Endodermal cell (in vitro differentiated cells): ENCODE results near the gene TTLL11. TPM values are rescaled to one million over a fixed set of nuclear protein-coding genes. Genes with fewer than 3 reads are reported as not detected.

Source experiments
- DNase-seq: peaks from one replicate; pipeline ENCODE4 v3.0.0-alpha.2; 2017
- H3K27ac ChIP-seq: 2 replicates; pipeline ENCODE4 v1.5.1; 2013; ENCODE audit warnings: mild to moderate bottlenecking, low read depth, low read length, moderate library complexity
- H3K27me3 ChIP-seq: 2 replicates; pipeline ENCODE4 v1.6.1; 2013; ENCODE audit warnings: mild to moderate bottlenecking, low read length, moderate library complexity; ENCODE audit not compliant: insufficient read depth, control insufficient read depth, poor library complexity, severe bottlenecking
- H3K36me3 ChIP-seq: 2 replicates; pipeline ENCODE4 v1.7.0; 2013; ENCODE audit warnings: mild to moderate bottlenecking, low read length, moderate library complexity; ENCODE audit not compliant: control insufficient read depth, insufficient read depth
- H3K4me1 ChIP-seq: one replicate; pipeline ENCODE4 v1.7.0; 2013; ENCODE audit warnings: low read length; ENCODE audit not compliant: control insufficient read depth, insufficient read depth
- H3K4me3 ChIP-seq: 2 replicates; pipeline ENCODE4 v1.5.1; 2013; ENCODE audit warnings: mild to moderate bottlenecking, low read length, moderate library complexity
- H3K9ac ChIP-seq: 2 replicates; pipeline ENCODE4 v1.6.1; 2013; ENCODE audit warnings: mild to moderate bottlenecking, low read length, moderate library complexity; ENCODE audit not compliant: poor library complexity, severe bottlenecking; ENCODE audit errors: extremely low read depth
- H3K9me3 ChIP-seq: 2 replicates; pipeline ENCODE4 v1.6.1; 2013; ENCODE audit warnings: mild to moderate bottlenecking, low read length, moderate library complexity; ENCODE audit not compliant: control insufficient read depth
- H3K27ac Mint-ChIP-seq: 2 replicates; pipeline ENCODE4 v1.8.0; 2020; ENCODE audit warnings: mixed read lengths
- H3K27me3 Mint-ChIP-seq: 2 replicates; pipeline ENCODE4 v1.8.0; 2021; ENCODE audit warnings: mild to moderate bottlenecking, mixed read lengths; ENCODE audit not compliant: insufficient read depth
- H3K36me3 Mint-ChIP-seq: 2 replicates; pipeline ENCODE4 v1.8.0; 2020; ENCODE audit warnings: low read depth, mixed read lengths
- H3K4me1 Mint-ChIP-seq: 2 replicates; pipeline ENCODE4 v1.8.0; 2020; ENCODE audit warnings: mixed read lengths
- H3K4me3 Mint-ChIP-seq: 2 replicates; pipeline ENCODE4 v1.8.0; 2020; ENCODE audit warnings: mild to moderate bottlenecking, moderate library complexity, mixed read lengths
- H3K9me3 Mint-ChIP-seq: 2 replicates; pipeline ENCODE4 v1.8.0; 2020; ENCODE audit warnings: mild to moderate bottlenecking, mixed read lengths
- WGBS, 2 experiments: methylation state at CpG; one replicate each; pipeline versions ENCODE4 v1.1.5 to v1.1.7; 2013; ENCODE audit warnings: missing lambda C conversion rate in 2 of 2, mixed read lengths in 1 of 2; ENCODE audit not compliant: insufficient coverage in 1 of 2, insufficient read length in 1 of 2; 5-methylcytosine and 5-hydroxymethylcytosine counted together
- total RNA-seq, 2 donors: library from RNA; stranded (reverse); fragmentation: NEBNext Ultra II Directional in 1 of 2; extraction: Animal tissue kit (Norgen Biotek cat#: 25700) in 1 of 2; gene quantifications; 2 replicates in 1 of 2; 3 replicates in 1 of 2; pipeline ENCODE4 v1.2.1, GENCODE V29; 2021
- TF ChIP-seq, protein P1 (sequence below): fragments of 200-600 bp; sonication (generic); conservative IDR thresholded peaks from 2 replicates; pipeline ENCODE4 v1.5.0; 2021; ENCODE audit warnings: antibody characterized with exemption, mild to moderate bottlenecking

TTLL11 gene
- total RNA-seq, 2 donors from 2014 or later: 0.68 TPM; not detected in 1

GRCh38 chr9:122107291-122107805, 14.2 kb upstream of the TTLL11 start:
- 68 to 81% methylated on average over 5 to 7 of the region's 7 CpGs for WGBS, 2 experiments
- peaks cover 18% of the 10 kb centered on the region for H3K27me3 Mint-ChIP-seq
- no peak overlapping the region for H3K27ac ChIP-seq
- H3K4me3 Mint-ChIP-seq: no peak overlapping the region
- H3K4me1 ChIP-seq: no peaks in the 10 kb centered on the region
- H3K36me3 ChIP-seq: no peaks in the 10 kb centered on the region
- H3K9me3 Mint-ChIP-seq: peaks cover 4% of the 10 kb centered on the region
- H3K4me3 ChIP-seq: no peak overlapping the region
- peaks cover 2% of the 10 kb centered on the region for H3K4me1 Mint-ChIP-seq
- no peak overlapping the region for H3K27ac Mint-ChIP-seq
- peaks cover 18% of the 10 kb centered on the region for H3K27me3 ChIP-seq
- TF ChIP-seq, protein P1, sequence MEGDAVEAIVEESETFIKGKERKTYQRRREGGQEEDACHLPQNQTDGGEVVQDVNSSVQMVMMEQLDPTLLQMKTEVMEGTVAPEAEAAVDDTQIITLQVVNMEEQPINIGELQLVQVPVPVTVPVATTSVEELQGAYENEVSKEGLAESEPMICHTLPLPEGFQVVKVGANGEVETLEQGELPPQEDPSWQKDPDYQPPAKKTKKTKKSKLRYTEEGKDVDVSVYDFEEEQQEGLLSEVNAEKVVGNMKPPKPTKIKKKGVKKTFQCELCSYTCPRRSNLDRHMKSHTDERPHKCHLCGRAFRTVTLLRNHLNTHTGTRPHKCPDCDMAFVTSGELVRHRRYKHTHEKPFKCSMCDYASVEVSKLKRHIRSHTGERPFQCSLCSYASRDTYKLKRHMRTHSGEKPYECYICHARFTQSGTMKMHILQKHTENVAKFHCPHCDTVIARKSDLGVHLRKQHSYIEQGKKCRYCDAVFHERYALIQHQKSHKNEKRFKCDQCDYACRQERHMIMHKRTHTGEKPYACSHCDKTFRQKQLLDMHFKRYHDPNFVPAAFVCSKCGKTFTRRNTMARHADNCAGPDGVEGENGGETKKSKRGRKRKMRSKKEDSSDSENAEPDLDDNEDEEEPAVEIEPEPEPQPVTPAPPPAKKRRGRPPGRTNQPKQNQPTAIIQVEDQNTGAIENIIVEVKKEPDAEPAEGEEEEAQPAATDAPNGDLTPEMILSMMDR: no peak
- H3K9me3 ChIP-seq: peaks cover 6% of the 10 kb centered on the region
- DNase-seq: no peak
- no peak overlapping the region for H3K9ac ChIP-seq
- no peaks in the 10 kb centered on the region for H3K36me3 Mint-ChIP-seq

- peaks cover 4% of the 10 kb centered on the region for H3K9me3 Mint-ChIP-seq
- Histone ChIP-seq H3K27ac (no peak overlapping the region), H3K27me3 (peaks cover 25% of the 10 kb centered on the region), H3K36me3 (no peaks in the 10 kb centered on the region), H3K9me3 (peaks cover 6% of the 10 kb centered on the region), H3K4me1 (no peaks in the 10 kb centered on the region), H3K4me3 (no peak overlapping the region), H3K9ac (no peak overlapping the region)
- no peaks in the 10 kb centered on the region for H3K36me3 Mint-ChIP-seq
- no peak overlapping the region for H3K4me3 Mint-ChIP-seq
- no peak for DNase-seq
- H3K27ac Mint-ChIP-seq: no peak overlapping the region
- peaks cover 19% of the 10 kb centered on the region for H3K27me3 Mint-ChIP-seq
- WGBS, 2 experiments: 90 to 97% methylated on average over 2 of the region's 2 CpGs
- TF ChIP-seq, protein P1: no peak
- peaks cover 2% of the 10 kb centered on the region for H3K4me1 Mint-ChIP-seq
These were observed 13.5 kb upstream of the TTLL11 start for GRCh38 chr9:122106576-122106975.

DNA sequence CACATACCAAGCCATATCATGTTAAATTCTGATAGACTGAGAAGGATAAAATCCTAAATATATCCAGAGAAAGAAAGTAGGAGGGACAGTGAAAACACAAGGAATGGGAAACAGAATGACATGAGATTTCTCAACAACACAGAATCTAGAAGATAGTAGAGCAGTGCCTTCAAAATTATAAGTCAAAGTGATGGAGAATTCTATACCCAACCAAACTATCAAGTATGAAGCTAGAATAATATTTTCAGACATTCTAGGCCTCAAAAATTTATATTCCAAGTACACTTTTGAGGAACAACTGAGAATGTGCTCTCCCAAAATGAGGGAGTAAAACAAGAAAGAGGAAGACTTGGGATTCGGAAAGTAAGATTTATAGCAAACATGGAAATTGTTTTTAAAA, 10.9 kb upstream of the TTLL11 start:
- Histone ChIP-seq H3K4me3 (no peak overlapping the region), H3K27ac (no peak overlapping the region), H3K4me1 (no peaks in the 10 kb centered on the region), H3K27me3 (peaks cover 31% of the 10 kb centered on the region), H3K9me3 (peaks cover 6% of the 10 kb centered on the region), H3K36me3 (no peaks in the 10 kb centered on the region), H3K9ac (no peak overlapping the region)
- peaks cover 30% of the 10 kb centered on the region for H3K27me3 Mint-ChIP-seq
- H3K4me3 Mint-ChIP-seq: no peak overlapping the region
- H3K4me1 Mint-ChIP-seq: peaks cover 12% of the 10 kb centered on the region
- no peak for DNase-seq
- TF ChIP-seq, protein P1: no peak
- no peak overlapping the region for H3K27ac Mint-ChIP-seq
- peaks cover 4% of the 10 kb centered on the region for H3K9me3 Mint-ChIP-seq
- WGBS, 2 experiments: 100% methylated on average over 1 of the region's 1 CpG
- H3K36me3 Mint-ChIP-seq: no peaks in the 10 kb centered on the region
